22Rv1 (cell line): ENCODE results near the gene CNFN.

Experiments
- ZFX ChIP-seq: fragments of 450-650 bp; IDR thresholded peaks from 2 replicates; pipeline ENCODE4 v1.6.1; 2017; ENCODE audit warnings: antibody characterized with exemption, borderline replicate concordance
- TF ChIP-seq, protein P1 (sequence below): fragments of 450-650 bp; IDR thresholded peaks from 2 replicates; pipeline ENCODE4 v1.5.1; 2017; ENCODE audit warnings: mild to moderate bottlenecking

DNA sequence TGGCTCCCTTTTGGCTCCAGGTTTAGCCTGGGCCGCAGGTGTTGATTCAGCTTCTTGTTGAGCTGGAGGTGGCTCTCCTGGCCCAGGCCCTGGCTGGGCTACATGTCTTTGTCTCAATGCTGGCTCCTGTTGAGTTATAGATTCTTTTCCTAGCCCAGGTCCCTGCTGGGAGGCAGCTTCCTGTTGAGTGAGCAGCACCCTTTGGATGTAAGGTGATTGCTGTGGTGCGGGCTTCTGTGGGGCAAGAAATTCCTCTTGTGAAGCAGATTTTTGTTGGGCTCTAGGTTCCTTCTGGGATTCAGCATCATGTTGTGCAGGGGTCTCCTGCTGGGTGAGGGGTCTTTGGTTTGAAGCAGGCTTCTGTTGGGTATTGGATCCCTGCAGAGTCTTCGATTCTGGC, 36.5 kb upstream of the CNFN start:
- TF ChIP-seq, protein P1, sequence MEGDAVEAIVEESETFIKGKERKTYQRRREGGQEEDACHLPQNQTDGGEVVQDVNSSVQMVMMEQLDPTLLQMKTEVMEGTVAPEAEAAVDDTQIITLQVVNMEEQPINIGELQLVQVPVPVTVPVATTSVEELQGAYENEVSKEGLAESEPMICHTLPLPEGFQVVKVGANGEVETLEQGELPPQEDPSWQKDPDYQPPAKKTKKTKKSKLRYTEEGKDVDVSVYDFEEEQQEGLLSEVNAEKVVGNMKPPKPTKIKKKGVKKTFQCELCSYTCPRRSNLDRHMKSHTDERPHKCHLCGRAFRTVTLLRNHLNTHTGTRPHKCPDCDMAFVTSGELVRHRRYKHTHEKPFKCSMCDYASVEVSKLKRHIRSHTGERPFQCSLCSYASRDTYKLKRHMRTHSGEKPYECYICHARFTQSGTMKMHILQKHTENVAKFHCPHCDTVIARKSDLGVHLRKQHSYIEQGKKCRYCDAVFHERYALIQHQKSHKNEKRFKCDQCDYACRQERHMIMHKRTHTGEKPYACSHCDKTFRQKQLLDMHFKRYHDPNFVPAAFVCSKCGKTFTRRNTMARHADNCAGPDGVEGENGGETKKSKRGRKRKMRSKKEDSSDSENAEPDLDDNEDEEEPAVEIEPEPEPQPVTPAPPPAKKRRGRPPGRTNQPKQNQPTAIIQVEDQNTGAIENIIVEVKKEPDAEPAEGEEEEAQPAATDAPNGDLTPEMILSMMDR: no peak
- no peak for TF ChIP-seq ZFX
